GM18868 (cell line): Measurements from ENCODE around the gene SHE.
"Not testable (repeated sequence)": the region's sequence is repeated elsewhere in the genome, so short reads cannot be mapped to it uniquely, and the experiment has no call there.

Experiments
- ATAC-seq: cut with Tn5 transposase; IDR thresholded peaks from one replicate; pipeline ENCODE4 v1.9.1; 2021; ENCODE audit warnings: mild to moderate bottlenecking, moderate library complexity; ENCODE audit not compliant: unreplicated experiment

SHE gene

GRCh38 chr1:154502066-154502743 lies at the start of gene SHE, which contains the start of gene TDRD10:
Gene SHE (minus strand): TSS chr1:154502412. CDS start chr1:154502026, 386 bp downstream.
Gene TDRD10 (plus strand): TSS chr1:154502219. CDS start chr1:154506904, 4,685 bp downstream.
- no peak for ATAC-seq

- no peak for ATAC-seq
Measured at GRCh38 chr1:154551474-154551873, 49.3 kb upstream of the SHE start.

DNA sequence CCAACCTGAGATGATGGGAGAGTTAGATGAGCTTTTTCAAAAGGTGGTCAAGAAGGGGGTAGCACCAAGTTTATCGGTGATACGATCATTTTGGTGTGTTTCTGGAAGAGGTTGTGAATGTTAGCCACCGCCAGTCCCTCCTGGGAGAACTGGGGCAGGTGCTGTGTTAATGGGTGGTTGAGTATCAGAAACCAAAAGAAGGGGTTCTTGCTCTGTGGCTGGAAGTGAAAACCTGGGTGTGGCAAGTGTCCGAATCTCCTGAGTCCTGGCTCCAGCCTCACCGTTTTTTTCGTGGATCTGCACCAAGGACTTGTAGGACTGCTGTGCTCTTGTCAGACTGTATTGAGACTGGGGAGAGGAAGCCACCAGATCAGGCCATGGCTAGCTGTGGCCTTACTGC lies 48.4 kb upstream of the SHE start:
- no peak for ATAC-seq

- no peak for ATAC-seq
Measured at GRCh38 chr1:154550070-154550469, 47.9 kb upstream of the SHE start.

DNA sequence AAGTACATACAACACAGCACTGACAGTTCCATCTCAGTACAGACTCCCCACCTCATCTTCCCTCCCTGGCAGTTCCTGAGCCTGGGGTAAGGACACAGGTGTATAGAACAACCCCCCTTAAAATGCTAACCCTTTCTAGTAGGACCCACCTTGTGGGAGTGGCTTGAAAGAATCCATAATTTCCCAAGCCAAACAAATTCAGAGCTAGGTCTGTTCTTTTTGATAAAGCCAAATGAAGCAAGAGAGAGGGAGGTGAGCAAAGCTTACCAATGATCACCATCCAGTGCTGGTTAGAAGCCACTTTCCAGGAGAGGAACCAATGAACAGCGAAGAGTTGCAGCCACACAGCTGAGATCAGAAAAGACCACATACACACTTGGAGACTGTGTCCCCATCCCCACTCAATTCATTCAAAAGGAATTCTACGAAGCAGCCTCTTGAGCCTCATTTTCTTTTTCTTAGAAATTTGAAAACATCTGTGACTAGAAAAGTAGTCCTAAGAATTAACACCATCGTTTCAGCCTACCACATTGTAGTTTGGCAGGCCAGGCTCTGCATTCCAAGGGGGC lies 47.1 kb upstream of the SHE start:
- no peak for ATAC-seq

- ATAC-seq = no peak
Measured at GRCh38 chr1:154548028-154548427, 45.8 kb upstream of the SHE start.

DNA sequence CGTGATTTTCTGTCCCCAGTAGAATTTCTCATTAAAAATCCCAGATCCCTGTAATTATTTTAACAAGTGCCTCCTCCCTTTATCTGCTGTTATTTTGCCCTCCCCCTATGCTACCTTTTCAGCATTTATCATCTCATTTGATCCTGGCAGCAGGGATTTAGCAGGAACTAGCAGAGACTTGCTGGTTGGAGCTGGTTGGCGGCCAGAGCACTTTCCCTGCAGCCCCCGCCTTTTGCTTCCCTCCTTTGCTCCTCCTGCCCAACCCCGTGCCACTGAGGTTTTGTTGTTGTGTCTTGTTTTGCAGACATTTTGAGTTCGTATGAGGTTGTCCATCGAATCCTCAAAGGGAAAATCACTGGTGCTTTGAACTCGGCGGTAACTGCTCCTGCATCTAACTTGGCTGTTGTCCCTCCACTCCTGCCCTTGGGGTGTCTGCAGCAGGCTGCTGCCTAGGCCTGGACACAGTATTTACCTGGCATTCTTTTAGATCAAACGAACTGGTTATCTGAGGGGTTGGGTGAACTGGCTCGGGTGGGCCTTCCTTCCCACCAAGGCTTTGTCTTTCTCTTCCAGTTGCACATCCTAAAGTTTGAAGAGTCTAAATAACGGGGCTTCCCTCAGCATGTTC lies 45.0 kb upstream of the SHE start:
- ATAC-seq = no peak

DNA sequence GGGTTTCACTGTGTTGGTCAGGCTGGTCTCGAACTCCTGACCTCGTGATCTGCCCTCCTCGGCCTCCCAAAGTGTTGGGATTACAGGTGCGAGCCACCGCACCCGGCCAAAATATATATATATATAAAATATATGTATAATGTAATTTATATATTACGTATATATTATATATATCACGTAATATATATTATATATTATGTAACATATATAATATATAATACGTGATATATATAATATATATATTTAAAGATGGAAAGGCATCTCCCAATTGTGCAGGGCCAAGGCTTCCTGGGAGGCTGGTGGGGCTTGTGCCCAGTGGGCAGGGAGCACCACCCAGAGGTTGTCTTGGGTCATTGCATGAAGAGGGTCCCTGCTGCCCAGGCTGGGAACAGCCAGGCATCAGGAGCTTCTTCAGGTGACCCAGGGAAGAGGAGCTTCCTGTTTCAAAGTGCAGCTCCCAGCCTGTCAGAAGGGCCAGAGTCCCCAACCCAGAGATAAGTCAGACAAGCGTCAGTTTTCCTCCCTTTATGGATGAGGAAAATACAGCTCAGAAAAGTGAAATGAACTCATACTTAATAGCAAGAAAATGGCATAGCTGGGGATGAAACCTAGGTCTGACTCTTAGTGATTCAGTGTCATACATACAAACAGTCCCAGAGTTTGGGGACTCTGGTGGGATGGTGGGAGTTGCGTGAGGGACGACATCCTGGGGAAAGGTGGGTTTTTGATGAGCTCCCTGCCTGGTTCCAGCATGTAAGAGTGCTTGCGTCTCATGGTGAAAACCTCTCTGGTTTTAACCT lies 44.3 kb upstream of the SHE start:
- no peak for ATAC-seq

DNA sequence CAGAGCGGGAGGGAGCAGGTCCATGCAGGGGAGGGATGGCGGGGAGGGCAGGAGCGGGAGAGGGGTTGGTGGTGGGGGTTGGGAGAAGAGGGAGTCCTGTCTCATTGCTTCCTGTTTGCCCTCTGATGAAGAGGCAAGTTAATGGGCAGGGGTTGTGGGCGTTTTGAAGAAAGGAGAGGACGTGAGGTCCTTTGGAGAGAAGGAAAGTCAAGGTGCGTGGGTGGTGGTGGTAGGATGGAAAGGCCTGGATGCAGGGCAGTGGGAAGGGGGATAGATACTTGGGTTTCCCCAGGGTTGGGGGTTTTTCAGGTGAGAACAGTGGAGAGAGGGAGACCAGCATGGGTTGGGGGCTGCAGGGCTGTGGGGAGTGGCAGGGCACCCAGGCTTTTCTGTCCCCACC lies 39.0 kb upstream of the SHE start:
- no peak for ATAC-seq

DNA sequence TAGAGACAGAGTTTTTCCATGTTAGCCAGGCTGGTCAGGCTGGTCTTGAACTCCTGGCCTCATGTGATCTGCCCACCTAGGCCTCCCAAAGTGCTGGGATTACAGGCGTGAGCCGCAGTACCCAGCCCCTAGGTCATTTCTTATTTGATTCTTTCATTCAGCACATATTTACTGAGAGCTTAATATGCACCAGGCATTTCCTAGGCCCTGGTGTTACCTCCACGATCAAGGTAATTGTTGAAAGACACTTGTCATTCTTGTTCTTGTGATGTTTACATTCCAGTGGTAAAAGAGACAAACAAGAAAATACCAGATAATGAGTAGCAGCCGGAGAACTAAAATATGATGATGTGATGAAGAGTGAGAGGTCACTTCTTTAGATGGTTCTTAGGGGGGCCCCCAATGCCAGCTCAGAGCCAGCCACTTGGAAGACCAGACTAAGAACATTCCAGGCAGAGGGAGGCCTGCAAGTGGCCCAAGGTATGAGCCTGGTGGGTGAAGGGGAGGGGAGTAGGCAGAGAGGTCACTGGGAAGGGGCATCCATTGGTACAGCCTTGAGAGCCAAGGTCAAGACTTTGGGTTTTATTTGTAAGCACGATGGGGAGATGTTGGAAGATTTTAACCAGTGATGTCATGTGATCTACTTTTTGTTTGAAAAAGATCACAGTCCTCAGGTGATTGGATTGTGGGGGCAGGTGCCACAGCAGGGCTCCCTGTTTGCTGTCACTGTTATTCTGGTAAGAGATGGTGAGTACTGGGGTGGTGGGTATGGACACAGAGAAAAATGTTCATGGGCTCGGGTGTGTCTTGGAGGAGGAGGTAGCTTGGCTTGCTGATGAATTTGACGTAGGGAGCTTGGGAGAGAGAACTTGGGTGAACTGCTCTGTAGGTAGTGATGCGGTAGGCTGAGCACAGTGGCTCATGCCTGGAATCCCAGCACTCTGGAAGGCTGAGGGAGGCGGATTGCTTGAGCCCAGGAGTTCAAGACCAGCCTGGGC lies 37.6 kb upstream of the SHE start:
- ATAC-seq = no peak

DNA sequence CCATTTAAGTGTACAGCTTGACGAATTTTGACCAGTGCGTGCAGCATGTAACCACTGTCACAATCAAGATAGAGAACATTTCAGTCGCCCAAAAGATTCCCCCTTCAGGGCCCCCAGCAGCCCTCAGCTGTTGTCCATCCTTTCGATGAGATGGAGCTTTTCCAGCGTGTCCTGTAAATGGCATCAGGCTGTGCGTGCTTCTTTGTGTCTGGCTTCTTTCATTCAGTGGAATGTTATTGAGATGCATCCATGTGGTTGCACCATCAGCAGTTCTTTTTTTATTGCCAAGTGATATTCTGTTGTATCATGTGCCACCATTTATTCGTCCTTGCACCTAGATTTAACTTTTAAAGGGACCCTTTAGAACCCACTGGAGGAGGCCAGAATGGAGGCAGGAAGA lies 34.4 kb upstream of the SHE start:
- no peak for ATAC-seq

GRCh38 chr1:154533952-154534844 lies 32.0 kb upstream of the SHE start:
- no peak for ATAC-seq

DNA sequence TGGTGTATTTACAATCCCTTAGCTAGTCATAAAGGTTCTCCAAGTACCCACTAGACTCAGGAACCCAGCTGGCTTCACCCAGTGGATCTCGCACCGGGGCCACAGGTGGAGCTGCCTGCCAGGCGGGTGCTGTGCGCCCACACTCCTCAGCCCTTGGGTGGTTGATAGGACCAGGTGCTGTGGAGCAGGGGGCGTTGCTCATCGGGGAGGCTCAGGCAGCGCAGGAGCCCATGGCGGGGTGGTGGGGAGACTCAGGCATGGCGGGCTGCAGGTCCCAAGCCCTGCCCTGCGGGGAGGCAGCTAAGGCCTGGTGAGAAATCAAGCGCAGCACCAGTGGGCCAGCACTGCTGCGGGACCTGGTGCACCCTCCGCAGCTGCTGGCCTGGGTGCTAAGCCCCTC lies 29.7 kb upstream of the SHE start:
- not testable (repeated sequence) for ATAC-seq

DNA sequence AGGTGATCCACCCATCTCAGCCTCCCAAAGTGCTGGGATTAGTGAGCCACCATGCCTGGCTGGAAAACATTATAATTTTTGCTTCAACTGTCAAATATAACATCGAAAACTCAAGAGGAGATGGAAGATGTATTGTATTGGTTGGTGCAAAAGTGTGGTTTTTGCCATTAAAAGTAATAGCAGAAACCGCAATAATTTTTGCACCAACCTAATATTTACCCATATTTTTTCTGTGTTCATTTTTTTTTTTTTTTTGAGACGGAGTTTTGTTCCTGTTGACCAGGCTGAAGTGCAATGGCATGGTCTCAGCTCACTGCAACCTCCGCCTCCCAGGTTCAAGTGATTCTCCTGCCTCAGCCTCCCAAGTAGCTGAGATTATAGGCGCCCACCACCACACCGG lies 27.1 kb upstream of the SHE start:
- ATAC-seq = no peak

- no peak for ATAC-seq
Measured at GRCh38 chr1:154527192-154527591, 25.0 kb upstream of the SHE start.

DNA sequence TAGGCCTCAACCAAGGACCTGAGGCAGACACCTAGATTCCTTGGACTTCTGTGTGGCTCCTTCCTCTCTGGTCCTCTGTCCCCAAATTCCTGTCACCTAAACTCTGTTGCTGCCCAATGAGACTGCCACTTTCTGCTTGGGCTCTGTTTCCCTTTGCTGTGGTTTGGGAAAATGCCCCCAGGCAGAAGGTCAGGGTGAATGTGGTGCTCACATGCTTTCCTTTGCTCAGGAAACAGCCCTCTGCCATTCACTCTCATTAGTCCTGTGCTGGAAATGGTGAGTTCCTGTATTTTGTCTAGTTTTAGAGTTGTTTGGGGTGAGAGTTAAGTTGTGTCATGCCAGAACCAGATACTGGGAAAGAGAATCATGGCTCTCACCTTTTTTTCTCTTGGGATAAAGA lies 22.7 kb upstream of the SHE start:
- no peak for ATAC-seq

GRCh38 chr1:154521695-154522094 lies 19.5 kb upstream of the SHE start:
- ATAC-seq = no peak

DNA sequence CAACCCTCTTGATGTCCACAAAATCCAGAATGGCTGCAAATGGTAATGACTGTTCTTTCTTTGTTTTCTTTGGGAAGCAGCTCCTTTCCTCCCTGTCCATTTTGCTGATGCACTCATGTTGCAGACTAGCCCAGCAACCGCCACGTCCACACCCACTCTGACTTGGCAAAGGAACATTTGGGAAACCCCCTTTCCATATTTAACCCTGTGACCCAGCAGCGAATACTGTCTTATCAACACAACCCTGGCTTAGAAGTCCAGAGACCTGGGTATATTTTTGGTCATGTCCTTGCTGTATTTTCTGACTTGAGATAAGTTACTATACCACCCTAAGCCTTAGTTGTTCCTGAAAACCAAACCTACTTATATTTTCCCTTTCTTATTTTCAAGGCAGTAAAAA lies 18.1 kb upstream of the SHE start:
- no peak for ATAC-seq

DNA sequence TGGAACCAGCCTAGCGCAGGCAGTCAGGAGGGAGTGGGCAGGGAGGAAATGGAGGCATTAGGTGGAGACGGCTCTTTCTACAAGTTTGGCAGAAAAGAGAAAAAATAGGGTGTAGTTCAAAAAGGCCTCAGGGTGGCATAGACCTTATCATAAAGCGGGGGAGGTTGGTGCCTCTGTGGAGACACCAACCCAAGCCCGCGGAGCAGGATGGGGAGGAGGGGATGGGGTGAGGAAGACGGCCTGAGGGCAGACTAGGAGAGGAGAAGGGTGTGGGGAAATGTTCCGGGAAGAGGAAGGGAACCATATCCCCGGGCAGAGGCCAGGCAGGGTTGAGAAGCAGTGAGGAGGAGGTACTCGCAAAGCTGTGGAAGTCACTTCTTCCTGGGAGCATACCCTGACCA lies 17.4 kb upstream of the SHE start:
- no peak for ATAC-seq
